Activated T-cell treated with anti-CD3 and anti-CD28 coated beads for 24 hours (primary cell): ENCODE results near the gene LYRM4.
"Not testable (repeated sequence)": the region's sequence is repeated elsewhere in the genome, so short reads cannot be mapped to it uniquely, and the experiment has no call there.

Experiments
- DNase-seq: peaks from one replicate; pipeline ENCODE4 v3.0.0-alpha.2; 2020; ENCODE audit warnings: low read depth

Gene LYRM4

DNA sequence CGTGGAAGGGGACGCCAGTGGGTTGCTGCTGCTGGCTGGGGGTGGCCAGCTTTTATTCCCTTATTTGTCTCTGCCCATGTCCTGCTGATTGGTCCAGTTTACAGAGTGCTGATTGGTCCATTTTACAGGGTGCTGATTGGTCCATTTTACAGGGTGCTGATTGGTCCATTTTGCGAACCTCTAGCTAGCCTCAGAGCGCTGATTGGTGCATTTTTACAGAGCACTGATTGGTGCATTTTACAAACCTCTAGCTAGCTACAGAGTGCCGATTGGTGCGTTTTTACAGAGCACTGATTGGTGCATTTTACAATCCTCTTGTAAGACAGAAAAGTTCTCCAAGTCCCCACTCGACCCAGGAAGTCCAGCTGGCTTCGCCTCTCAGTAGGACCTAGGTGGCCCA, 140.2 kb downstream of the LYRM4 start:
- not testable (repeated sequence) for DNase-seq

- DNase-seq = no peak
Observed at GRCh38 chr6:5120011-5120410, 140.7 kb downstream of the LYRM4 start.

- DNase-seq = no peak
Observed at GRCh38 chr6:5119090-5119951, 141.4 kb downstream of the LYRM4 start.

DNA sequence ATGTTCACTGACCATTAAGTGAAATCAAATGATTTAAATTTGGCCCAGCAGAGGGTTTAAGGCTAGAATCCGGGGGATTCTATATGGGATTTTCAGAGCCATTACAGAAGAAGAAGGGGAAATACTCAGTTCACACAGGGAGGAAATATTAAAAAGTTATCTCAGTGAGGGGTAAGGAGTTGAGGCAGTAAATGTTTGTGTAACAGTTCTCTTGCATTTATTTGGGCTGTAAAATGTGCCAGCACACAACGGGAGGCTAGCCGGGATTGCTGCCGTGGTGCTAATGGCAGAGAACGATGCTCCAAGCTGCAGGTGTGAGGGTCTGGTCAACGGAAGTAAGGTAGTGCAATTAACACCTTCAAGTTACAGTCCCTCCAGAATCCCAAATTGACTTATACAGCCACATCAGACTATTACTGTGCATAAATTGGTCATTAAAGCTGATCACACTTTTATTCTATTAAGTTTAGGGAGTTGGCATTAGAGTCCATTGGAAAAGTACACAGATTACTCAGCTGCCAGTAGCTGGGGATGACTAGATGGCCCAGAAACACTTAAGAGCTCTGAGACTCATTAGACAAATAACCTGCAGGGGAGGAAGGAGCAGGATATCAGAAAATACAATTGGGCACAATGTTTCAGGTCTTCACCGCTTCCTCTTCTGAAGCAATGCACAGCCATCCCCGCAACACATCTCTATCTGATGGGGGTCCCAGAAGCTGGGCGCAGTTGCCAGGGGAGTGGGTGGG, 144.3 kb downstream of the LYRM4 start:
- DNase-seq = no peak

DNA sequence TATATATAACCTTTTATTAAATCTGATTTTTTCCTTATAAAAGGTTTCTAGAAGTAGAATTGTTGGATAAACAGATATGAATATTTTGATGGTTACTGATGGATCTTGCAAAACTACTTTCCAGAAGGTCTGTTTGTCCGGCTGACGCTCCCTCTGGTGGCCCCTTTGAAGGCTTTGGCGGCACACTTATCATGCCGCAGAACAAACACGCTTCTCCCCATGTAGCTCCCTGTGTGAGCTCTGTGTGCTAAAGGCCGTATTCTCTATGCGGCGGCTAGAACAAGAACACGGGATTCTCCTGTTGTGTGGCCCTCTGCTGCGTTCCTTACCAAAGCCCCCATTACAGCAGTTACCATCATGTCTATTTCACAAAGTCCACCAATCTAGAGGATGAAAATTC, 145.6 kb downstream of the LYRM4 start:
- DNase-seq = no peak

GRCh38 chr6:5113096-5113495, 147.7 kb downstream of the LYRM4 start:
- DNase-seq = no peak

DNA sequence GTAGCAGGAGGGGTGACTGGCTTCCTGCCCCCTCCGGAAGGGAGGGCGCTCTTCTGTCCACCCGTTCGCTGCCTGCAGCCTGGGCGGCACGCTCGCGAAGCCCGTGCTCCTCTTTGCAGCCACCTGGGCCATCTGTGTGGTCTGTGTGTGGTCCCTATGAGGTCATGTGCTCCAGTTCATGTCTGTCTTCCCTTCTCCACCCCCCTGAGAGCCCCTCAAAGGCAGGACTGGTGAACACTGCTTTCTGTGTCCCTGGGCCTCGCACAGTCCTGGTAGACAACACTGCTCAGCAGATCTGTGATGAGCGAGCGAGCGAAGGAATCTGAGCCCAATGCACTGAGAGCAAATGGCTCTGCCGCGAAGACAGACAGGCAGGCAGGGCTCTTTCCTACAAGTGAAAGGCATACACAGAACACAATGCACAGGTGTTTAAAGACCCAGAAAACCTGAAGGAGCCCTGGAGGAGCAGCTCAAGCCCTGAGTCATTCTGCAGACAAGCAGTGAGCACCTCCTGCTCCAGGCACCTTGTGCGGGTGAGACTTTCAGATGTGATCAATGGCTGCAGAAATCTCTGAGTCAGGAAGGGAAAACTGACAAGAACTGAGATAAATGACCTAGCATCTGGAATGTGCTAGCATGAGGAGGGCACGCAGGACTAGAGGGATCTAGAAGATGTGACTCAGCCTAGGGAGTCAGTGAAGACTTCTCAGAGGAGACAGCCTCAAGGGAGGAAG, 148.5 kb downstream of the LYRM4 start:
- DNase-seq = no peak

- no peak for DNase-seq
Observed at GRCh38 chr6:5111626-5112025, 149.1 kb downstream of the LYRM4 start.

- DNase-seq = no peak
Observed at GRCh38 chr6:5110246-5110645, 150.5 kb downstream of the LYRM4 start.

DNA sequence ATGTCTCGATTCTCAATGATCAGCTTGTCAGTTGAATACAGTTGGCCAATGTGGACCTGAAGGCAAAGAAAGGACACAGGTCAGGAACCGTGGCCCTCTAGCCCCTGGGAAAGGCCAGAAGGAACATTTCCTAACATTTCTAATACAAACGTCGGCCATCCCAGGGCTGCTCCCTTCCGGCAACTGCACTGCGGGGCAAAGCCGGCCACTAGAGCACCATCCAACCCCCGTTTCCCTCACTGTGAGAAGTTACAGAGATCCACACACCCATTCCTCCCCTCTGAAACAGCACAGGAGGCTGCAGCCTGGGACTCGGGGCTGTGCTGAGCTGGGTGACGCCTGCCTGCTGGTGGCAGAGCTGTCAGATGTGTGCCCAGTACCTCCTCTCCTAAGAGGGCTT, 151.3 kb downstream of the LYRM4 start:
- DNase-seq = no peak

- no peak for DNase-seq
Observed at GRCh38 chr6:5108536-5109150, 152.1 kb downstream of the LYRM4 start.

GRCh38 chr6:5108068-5108467, 152.7 kb downstream of the LYRM4 start:
- DNase-seq = no peak

DNA sequence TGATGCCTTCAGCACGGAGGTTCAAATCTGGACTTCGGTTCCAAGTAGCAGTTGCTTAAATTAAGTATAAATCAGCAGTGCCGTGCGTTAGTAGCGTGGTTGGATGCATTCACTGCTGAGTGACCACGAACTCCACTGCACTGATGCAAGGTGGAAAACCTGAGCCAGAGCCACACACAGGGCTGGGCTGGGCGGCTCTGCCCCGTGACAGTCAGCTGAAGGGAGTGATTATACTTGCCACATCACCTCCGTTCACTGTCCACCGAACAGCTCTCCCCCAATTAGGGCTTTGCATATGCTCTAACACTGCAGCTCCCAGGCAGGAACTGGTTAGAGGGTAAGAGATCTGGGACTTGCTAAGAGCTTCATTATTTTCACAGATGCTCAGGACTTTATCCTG, 153.4 kb downstream of the LYRM4 start:
- DNase-seq = no peak

DNA sequence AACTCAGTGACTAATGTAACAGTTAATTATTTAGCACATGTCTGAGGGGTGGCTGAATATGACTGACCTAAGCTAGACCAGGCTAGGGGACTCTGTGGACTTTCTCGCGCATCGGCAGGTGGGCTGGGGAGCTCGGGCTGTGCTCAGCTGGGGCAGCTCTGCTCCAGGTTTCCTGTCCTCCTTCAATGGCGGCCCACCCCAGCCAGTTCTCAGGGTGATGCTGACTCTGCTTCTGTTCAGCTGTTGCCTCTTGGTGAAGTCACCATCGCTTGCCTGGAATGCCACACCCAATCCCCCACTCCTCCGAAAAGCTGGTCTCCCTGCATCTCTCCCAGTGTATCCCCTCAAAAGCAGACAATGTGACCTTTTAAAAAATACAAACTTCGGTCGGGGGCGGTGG, 155.6 kb downstream of the LYRM4 start:
- DNase-seq = no peak

- DNase-seq = no peak
Observed at GRCh38 chr6:5104667-5105066, 156.1 kb downstream of the LYRM4 start.

GRCh38 chr6:5103250-5103649, 157.5 kb downstream of the LYRM4 start:
- no peak for DNase-seq

GRCh38 chr6:5102267-5102970, 158.3 kb downstream of the LYRM4 start:
- DNase-seq = no peak

DNA sequence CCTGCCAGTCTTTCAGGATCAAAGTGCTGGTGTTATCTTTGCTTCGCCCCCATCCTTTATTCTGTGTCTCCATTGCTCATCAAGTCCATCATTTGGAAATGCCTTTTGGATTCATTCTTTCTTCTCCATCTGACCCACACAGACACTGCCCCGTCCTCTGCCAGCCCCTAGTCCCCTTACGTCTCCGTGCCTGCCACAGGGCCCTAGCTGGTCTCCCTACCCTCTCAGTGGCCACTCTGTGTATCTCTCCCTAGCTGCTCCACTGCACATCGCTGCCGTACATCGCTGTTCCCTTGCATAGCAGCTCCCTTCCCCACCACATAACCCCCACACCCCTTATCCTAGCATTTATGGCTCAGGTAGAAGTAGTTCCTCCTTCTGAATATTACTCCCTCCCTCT, 159.9 kb downstream of the LYRM4 start:
- DNase-seq = no peak

DNA sequence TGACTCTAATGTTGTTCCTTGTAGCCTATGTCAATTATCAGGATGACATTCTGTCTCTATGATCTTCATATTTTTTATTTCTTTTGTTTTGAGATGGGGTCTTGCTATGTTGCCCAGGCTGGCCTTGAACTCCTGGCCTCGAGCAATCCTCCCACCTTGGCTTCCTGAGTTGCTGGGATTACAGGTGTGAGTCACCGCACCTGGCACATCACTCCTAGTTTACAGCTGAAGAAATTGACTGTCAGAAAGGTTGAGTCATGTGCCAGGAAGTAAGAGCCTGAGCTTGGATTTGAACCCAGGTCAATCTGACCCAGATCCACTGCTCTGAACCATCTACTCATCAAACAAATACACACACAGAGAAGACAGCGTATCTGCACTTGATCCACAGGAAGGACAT, 161.2 kb downstream of the LYRM4 start:
- no peak for DNase-seq

DNA sequence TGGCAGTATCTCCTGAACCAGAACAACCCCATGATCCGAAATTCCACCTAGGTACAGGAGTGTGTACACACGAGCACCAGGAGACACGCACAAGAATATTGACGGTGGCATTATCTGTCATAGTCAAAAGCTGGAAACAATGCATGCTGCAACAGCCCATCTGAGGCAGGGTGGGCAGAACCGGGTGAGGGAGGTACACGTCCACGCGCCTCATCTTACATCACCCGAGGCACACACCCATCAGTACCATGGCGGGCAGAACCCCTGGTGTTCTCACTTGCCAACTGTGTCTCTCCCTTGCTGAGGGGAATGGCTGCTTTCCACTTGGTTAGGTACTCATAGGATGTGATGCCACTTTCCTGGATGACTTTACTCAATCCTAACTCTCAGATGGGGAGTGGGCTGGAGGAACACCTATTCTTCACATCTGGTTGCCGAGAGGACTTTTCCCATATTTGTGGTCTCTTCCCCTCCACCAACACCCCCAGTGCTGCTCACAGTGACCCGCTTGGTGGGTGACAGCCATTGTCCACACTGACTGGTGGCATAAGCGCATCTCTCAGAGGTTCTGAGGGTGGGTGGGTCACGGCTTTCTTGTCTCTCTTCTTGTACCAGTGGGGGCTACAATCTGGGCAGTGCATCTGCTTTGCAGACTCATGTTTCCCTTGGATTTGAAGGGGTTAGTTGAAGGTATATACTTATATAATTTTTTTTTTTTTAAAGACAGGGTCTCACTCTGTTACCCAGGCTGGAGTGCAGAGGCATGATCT, 162.1 kb downstream of the LYRM4 start:
- no peak for DNase-seq

DNA sequence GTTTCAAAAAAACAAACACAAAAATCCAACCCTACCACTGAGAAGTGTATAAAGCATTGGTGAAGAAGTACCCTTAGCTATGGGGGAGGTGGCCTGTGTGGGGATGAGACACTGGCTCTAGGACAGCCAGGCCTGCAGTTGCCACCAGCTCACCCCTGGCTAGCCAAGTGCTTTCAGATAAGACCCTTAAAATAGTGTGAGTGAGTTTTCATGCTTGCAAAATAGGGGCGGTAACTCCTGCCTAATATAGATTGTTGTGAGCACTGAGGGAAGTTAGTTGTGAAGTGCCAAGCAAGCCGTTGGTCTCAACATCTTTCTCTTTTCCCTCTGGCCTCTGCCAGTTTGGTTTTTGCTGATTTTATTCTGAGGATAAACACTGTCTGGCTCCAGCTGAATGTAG, 164.3 kb downstream of the LYRM4 start:
- no peak for DNase-seq
